ENCODE measurements around the gene COL4A1.
A peak's percentile ranks its signal among the peaks of the same experiment; 100 is the strongest.

Gene COL4A1

DNA sequence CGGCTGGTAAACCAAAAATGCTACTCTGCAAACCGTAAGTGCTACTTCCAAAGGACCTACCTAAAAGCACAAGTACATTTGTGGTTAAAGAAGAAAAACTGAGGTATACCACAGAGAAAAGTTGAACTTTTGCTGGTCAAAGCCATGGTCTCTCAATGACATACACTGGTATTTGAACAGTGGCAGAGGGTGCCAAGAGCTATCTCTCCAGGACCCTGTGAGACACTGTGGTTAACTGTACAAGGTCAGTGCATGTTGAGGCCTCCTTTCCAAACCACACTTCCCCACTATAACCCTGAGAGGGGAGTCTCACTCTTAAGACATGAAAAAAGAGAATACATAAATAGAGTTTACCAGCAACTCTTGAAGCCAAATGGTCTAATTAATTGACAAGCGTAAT, 49.5 kb downstream of the COL4A1 start:
- no peak for DNase-seq (ENCODE audit: low read depth)

DNA sequence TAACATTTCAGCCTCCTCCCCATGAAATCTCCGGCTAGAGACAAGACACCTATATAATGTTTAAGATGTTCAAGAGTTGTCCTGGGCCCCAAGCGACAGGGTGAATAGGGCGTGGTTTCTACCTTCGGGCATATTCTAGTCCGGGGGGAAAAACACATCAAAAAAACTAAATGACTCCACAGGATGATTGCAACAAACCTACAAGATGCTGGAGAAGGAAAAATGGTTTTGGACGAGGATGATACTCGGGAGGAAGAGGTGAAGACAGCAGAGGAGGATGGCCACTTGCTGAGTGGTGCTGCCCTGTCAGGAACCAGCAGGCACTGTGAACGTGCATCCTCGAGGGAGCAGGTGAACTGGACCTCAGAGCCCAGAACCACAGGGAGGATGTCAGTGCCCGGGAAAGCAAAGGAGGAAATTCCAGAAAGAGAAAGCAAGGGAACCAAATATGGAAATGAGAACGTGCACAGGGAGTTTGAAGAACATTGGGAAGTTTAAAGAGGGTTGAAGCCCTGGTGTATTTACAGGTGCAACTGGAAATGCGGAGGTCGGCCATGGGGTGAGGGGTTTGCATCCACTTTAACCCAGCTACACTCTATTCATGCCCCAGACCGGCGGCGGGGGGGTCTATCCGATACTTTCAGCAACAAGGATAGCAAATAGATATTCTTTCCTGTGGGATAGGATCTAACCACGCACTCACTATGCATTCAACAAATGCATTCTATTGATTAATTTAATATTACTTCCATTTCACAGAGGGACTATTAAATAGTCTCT, 50.6 kb downstream of the COL4A1 start:
- no peak for DNase-seq (ENCODE audit: low read depth)

DNA sequence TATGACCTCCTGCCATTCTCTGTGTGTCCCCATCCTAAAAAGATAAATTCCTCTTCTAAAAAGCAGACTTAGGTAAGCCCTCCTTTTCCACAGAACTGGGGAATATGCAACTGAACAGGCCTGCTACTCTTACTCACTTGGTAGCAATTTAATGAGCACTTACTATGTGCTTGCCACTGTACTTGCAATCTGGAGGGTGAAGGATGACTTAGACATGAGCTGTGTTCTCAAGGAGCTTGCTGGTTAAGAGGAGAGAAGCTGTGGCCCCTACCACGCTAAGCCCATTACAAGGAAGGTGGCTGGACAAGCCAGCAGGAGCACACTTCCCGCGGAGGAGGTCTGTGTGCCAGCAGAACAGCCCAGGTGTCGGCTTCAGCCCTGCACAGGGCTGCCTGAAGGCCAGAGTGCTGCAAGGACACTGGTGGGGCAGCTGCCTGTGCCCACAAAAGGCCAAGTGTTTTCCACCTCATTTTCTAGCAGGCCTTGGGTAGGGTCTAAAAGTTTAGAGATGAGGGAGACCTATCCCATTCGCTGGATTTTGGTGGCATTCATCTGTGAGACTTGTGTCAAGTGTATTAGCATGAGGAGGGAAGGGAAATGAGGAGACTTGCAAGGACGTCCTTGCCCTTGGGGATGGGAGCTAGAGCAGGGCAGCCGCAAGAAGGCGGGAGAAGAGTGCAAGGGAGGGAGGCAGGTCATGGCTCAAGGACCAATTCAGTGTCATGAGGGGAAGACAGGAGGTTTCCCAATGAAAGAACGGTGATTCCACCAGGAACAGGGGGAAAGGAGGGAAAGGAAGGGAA, 52.0 kb downstream of the COL4A1 start:
- DNase-seq (ENCODE audit: low read depth) = no peak

DNA sequence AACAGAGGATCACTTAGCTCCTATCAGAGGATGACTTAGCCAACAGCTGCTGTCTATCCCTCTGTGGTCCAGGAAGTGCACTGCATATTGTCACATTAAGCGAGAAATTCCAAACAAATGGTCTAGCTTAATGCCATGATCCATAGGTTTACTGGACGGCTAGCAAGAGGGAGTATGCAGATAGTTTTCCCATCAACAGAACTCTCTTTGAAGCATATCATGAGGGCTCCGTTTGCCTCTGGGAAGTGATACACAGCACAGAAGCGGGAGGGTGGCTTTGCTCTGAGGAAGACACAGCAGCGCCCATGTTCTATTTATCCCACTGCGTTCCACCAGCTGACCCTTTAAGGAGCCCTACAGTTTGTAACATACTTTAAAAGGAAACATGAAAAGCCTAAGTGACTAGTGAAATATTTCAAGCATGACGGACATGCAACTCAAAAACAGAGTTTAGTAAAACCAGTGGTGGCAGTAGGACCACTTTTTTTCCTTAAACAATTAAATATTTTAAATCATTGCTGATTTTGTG, 52.7 kb downstream of the COL4A1 start:
- DNase-seq (ENCODE audit: low read depth) = no peak

DNA sequence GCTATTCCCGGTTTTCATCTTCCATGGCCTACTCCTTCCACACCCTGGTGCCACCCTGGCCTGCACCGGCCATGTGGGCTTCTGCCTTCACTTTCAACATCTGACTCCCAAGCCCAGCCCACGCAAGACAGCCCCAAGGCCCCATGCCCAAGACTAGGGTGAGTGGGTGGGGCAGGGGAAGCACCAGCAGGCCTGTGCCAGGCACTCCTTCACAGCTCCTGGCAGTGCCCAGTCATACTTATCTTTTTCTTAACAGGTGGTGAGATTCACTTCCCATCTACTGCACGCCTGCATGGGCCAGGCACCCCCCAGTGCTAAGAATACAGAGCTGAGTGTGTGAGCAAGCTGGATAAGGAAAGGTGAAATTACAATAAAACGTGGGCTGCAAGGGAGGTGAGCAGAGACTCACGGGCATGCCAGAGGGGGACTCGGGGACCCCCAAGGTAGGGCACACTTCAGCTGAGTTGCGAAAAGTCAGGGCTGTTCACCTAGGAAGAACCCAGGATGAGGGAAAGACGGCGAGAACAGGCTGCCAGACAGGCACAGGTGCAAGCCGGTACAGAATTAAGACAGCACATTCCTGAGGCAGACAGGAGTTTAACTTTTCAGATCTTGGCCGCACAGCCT, 55.7 kb downstream of the COL4A1 start:
- DNase-seq (ENCODE audit: low read depth) = no peak

DNA sequence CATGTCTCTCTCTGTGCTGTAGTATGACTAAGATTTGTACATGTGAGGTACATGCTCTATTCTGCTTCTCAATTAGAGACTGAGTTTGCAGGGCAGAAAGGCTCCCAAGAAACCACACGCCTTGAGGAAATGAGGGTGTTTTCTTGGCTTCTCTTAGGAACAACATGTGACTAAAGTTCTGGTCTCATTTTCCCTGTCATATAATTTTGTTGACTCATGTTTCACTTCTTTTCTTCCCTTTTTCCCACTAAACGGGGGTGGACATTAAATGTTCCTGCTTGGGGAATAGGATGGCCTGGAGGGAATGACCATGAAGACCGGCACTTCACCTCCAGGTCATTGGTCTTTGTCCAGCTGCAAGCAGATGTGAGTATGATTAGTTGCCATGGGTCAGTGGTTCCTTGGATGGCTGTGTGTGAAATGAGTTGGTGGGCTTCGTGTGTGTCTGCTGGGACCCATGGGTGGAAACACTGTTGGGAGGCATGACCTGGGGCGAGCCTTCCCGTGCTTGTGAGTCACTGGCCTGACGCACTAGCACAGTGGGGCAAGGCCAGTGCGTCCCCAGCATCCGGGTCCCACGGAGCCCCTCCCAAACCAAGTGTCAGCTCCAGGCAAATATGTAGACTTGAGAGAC, 56.6 kb downstream of the COL4A1 start:
- no peak for DNase-seq (ENCODE audit: low read depth)

DNA sequence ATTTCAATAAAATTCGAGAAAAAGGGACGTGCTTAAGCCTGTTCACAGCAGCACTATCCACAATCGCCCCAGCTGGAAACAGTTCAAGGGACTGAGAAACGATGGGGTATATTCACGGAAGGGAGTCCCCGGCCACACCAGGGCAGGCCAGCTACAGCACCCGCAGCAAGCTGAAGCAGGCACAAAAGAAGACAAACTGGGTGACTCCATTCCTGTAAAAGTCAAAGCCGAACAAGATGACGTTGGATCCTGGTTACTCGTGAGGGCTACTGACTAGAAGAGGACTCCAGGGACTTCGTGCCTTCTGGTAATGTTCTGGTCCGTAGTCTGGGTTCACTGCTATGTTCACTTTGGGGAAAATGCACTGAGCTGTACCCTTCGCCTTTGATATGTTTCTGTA, 57.6 kb downstream of the COL4A1 start:
- DNase-seq (ENCODE audit: low read depth) = no peak

DNA sequence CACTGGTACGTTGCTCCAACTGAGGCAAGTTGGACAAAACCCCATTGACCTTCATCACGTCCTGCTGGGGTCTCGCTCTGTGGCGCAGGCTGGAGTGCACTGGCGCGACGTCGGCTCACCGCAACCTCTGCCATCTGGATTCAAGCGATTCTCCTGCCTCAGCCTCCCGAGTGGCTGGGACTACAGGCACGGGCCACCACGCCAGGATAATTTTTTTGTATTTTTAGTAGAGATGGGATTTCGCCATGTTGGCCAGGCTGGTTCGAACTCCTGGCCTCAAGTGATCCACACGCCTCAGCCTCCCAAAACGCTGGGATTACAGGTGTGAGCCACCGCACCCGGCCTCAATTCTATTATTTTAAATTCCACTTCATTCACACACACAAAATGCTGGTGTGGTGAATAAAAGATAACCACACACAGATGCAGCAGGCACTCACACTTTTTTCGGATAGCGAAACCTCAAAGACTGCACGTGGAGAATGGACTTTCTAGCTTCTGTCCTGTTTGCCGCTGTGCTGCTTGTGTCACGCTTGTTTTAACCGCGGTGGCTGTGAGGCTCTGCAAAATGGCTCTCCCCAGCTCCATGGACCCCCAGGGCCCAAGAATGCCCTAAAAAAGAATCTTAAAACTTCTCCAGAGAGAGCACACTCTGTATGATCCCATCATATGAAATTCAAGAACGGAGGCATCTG, 58.4 kb downstream of the COL4A1 start:
- DNase-seq (ENCODE audit: low read depth) = no peak

DNA sequence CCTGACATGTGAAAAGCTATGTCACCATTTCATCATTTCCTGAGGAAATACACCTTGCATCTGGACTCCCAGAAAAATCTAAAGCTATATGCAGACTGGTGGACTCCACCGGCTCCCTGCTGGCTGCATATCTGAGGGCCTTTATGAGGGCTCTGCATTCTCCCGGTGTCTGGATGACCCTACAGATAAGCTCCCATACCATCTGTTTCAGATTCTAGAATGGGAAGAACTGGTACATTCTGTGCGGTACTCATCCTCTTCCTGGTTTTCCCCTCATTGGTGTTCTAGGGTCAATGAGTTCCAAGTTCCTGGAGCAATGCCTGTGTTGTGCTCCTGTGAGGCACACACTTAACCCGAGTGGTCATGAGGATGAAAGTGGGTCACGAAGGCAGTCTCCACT, 60.4 kb downstream of the COL4A1 start:
- no peak for DNase-seq (ENCODE audit: low read depth)

DNA sequence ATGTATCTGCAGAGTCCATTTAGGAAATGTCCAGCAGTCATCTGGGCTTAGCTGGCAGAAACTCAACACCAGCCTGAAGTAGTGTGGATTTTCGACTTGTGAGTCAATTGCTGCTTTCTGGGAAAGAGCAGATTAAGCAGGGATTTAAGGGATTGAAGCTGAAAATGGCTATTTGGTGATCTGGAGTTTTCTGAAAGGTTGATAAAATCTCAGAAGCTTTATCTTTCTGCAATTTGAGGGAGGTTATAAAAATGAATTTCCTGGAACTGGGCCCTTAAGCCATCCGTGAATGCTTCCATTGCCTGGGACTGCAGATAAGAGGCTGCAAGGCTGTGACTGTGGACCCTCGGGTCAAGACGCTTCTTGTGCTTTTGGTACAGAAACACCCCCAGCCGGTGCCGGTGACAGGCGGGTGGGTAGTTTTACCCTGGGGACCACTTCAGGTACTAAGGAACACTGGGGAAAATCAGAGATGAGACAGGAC, 61.5 kb downstream of the COL4A1 start:
- DNase-seq (ENCODE audit: low read depth) = no peak

DNA sequence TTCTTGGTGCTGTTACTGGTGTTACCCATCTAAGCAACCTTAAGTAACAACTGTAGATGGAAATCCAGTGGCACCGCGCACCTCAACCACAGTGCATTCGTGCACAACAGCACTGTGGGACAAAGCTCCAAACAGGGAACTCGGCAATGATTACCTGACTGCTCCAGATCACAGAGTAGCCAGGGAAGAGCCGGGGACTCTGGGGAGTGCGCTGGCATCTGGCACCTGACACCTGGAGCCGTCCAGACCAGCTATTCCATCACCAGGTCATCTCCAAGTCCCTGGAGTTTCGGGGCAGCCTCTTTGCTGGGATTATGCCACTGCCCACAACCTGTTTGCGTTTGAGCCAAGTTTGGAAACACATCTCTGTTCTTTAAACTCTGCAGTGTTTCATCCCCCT, 62.0 kb downstream of the COL4A1 start:
- DNase-seq (ENCODE audit: low read depth) = no peak

DNA sequence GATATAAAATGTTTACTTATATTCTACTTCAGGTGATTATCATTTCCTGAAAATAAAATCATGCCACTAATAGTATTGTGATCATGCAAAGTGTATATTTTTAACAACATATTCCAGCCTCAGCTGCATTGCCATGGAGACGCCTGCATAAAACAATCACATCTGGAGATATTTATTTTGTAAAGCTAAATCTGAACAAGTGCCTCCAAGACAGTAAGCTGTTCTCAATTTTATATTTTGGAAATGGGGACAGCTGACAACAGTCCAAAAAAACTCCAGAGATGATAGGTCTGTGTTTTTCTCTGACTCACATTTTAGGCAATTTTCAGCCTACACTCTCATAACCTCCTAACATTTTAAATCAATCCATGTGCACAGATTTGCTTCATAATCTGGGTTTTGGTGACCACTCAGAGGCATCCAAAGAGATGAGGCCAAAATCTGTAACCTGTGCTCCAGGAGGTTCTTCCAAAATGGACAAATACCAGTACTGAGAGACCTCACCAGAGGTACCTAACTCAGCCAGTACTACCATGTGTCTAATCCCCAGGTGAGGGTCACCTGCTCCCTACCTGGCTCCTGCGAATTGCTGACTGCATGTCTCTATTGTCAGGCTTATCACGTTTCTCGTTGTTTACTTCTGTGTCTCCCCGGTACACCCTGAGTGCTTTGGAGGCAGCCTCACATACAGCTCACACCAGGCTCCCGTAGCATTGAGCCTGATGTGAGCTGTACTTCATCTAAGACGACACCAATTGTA, 62.7 kb downstream of the COL4A1 start:
- peak; percentile 67 for DNase-seq (ENCODE audit: low read depth)

DNA sequence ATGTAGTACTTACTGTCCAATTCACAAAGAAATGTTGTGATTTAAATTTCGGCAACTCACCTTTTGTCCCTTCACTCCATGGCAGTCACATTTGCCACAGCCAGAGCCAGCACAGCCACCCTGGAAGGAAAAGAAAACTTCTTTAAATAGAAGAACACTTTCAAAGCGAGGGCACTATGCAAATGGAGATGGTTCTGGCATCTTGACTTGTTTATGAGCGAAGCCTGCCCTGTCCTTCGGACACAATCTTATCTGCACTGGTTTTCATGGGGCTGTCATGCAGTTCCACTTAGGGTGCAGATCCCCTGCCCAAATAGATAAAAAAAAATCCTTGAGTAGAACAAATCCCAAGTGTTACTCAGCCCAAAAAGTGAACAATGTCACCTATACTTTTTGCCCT, 64.3 kb downstream of the COL4A1 start:
- DNase-seq (ENCODE audit: low read depth) = no peak

DNA sequence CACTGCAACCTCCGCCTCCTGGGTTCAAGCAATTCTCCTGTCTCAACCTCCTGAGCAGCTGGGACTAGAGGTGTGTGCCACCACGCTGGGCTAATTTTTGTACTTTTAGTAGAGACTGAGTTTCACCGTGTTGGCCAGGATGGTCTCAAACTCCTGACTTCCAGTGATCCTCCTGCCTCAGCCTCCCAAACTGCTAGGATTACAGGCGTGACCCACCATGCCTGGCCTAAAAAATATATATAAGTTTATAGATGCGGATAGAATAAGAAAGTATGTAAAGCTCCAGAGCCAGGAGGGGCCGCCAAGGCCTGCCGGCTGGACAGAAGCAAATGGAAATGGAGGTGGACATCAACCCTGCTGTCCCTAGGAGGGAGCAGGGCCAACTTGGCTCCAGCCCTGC, 66.0 kb downstream of the COL4A1 start:
- DNase-seq (ENCODE audit: low read depth) = no peak

DNA sequence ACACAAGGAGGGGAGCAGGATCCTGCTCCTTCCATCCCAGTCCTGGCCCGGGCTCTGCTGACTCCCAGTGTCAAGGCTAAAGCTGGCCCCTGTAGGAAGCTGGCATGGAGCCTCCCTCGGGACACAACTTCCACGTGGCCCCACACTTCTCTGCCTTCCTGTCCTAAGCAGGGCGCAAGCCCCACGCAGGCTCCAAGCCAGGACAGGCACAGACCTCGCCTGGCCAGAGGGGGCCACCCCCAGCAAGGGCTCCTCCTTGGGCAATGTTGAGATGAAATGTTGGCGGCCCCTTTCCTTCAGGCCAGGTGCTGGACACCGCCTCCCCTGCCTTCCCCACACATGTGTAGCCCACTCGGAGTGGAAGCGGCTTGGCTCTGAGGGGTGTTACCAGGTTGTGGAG, 66.6 kb downstream of the COL4A1 start:
- DNase-seq (ENCODE audit: low read depth) = no peak

DNA sequence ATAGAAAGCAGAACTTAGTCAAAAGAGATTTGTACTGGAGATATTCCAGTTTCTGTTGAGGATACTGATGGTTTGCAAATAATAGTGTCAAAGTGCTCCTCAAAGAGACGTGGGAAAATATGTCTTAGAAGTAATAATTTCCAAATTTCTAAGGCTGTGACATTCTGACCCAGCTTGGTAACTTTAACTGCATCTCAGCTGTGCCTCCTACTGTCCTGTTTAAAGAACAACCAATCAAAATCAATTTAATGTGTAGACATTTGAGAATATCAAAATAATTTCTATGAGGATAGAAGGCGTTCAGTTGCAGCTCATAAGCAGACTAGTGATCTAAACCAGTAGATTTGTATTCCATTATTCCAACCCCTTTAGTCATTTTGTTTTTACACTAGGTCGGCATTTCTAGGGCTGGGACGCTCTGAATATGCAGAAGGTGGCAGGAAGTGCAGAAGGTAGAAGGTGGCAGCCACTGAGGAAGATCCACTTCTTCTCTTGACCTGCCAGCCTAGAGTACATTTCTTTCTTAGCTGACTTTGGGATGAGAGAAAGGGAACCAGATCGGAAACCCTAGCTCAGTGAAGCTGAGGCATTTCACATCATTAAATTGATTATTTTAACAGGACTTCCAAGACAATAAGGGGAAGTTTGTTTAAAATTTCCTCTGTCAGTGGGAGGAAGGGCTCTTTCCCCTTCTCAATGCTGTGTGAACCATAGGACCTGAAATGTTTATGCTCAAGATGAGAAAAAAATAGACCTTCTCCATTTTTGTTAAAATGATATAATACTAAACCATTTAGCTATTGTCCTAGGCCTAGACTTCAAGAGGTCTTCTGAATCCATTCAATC, 67.5 kb downstream of the COL4A1 start:
- DNase-seq (ENCODE audit: low read depth) = no peak

DNA sequence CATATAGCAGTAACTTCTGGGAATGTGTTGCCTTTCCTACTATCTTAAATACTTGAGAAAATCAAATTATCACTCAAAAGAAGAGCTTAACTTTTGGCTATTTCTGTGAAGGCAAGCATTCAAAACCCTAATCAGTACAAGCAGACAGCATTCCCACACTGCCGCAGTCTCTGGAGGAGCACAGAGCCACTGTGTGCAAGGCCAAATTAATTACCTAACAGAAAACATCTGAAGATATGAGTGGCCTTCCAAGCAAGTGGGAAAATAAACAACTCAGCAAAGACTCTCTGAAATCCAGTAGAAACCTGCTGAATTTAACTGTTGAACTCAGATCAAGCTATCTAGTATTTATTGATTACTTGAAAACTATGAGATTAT, 68.2 kb downstream of the COL4A1 start:
- DNase-seq (ENCODE audit: low read depth) = no peak

DNA sequence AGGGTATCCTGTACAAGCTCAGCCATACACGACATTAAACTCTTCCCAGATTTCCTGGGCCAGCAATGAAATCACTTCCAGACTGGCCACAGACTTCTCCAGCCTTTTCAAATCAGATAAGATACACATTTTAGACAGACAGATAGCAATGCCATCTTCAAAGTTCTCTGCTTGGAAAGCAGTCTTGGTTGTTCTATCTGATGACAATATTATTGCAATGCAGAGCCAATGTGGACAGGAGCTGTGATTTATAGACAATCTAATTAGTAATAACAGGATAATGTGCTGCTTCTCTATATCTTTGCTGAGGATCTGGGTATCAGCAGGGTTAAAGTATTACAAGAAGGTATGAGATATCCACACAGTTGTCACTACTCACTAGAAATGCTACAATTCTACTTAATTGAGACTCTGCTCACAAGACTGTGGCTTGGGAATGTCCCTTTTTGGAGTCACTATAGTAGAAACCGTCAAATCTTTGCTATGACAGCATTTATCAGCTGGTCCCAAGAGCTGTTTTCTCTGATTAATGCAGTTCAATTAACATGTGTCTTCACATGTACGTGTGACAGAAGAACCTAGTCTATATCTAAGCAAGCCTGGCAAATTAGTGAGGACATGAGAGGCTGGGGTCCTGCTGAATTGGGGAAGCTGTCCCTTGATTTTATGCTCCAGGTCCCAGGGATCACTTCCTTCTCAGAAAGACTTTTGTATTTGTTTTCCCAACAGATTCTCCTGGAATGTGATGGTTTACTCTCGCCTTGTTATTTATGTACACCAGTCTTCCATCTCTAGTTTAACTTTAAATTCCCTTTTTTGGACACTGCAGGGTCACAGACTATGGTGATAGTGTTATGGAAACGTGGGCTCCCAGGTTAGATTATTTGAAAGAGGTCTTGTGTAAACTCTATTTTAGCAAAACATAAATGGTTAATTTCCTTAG, 68.8 kb downstream of the COL4A1 start:
- no peak for DNase-seq (ENCODE audit: low read depth)

DNA sequence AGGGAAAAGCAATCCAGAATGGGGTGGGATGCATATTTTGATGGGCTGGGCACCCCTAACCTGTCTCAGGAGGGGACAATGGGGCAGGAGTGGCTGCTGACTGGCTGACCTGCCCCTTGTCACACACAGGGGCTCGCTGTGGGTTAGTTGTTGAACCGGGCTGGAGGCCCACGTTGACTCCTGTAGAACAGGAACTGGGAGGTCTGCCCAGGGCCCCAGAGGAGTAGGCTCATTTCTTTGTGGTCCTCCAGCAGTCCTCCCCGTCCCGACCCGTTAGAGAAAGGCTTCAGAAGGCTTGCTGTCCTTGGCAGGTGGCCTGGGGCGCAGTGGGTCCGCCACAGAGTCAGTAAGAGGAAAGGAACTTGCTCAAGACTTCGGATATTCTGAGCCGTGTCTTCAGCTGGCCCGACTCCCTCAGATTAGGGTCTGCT, 70.1 kb downstream of the COL4A1 start:
- no peak for DNase-seq (ENCODE audit: low read depth)
